ENCODE results near the gene L2HGDH. TPM values are rescaled to one million over a fixed set of nuclear protein-coding genes. Genes with fewer than 3 reads are reported as not detected.

Gene L2HGDH
- total RNA-seq, 4 donors from 2014 or later: 0.80 to 73.3 (median 8.3) TPM

- in situ Hi-C loops (cut with MboI; ENCODE audit: low pct_ligation_motif_present in 1 of 4, low pct_unique_long_range_greater_than_20kb in 1 of 4, low sequenced_read_pairs in 3 of 4): no loop called here
- intact Hi-C loops (cut with DNase I; ENCODE audit: low total_unique reads): no loop called here
- H3K27me3 ChIP-seq: no peaks in the 10 kb centered on the region
Measured at GRCh38 chr14:50265029-50265428, 47.0 kb downstream of the L2HGDH start.

GRCh38 chr14:50263321-50263720, 48.7 kb downstream of the L2HGDH start:
- in situ Hi-C loops (cut with MboI; ENCODE audit: low pct_ligation_motif_present in 1 of 4, low pct_unique_long_range_greater_than_20kb in 1 of 4, low sequenced_read_pairs in 3 of 4) (no loop called here), intact Hi-C loops (cut with DNase I; ENCODE audit: low total_unique reads) (no loop called here)
- DNase-seq: no peak
- H3K27ac ChIP-seq: no peak overlapping the region
- no peaks in the 10 kb centered on the region for H3K36me3 ChIP-seq
- H3K4me1 ChIP-seq: no peaks in the 10 kb centered on the region
- no peaks in the 10 kb centered on the region for H3K9me3 ChIP-seq
- no peaks in the 10 kb centered on the region for H3K27me3 ChIP-seq
- 82 to 85% methylated on average over 4 of the region's 4 CpGs for WGBS, 2 donors (ENCODE audit: low coverage in 1 of 2)
- TF ChIP-seq POLR2AphosphoS5 (IDR thresholded peaks at IDR 0.05) (no peak), POLR2A (IDR thresholded peaks at IDR 0.05) (no peak), EP300 (IDR thresholded peaks at IDR 0.05; ENCODE audit: low read depth) (no peak), CTCF (IDR thresholded peaks at IDR 0.05) (no peak)
- no peak overlapping the region for H3K4me3 ChIP-seq

More at GRCh38 chr14:50265029-50265428, 47.0 kb downstream of the L2HGDH start:
- no peaks in the 10 kb centered on the region for H3K9me3 ChIP-seq
- no peak for DNase-seq
- H3K4me3 ChIP-seq: no peak overlapping the region
- H3K36me3 ChIP-seq: no peaks in the 10 kb centered on the region
- no peak overlapping the region for H3K27ac ChIP-seq
- TF ChIP-seq POLR2A (IDR thresholded peaks at IDR 0.05) (no peak), CTCF (IDR thresholded peaks at IDR 0.05) (no peak), EP300 (IDR thresholded peaks at IDR 0.05; ENCODE audit: low read depth) (no peak), POLR2AphosphoS5 (IDR thresholded peaks at IDR 0.05) (no peak)
- H3K4me1 ChIP-seq: no peaks in the 10 kb centered on the region

GRCh38 chr14:50262865-50263264, 49.2 kb downstream of the L2HGDH start:
- Histone ChIP-seq H3K27me3 (no peaks in the 10 kb centered on the region), H3K36me3 (no peaks in the 10 kb centered on the region), H3K4me3 (no peak overlapping the region), H3K9me3 (no peaks in the 10 kb centered on the region), H3K4me1 (no peaks in the 10 kb centered on the region), H3K27ac (no peak overlapping the region)
- no peak for TF ChIP-seq EP300 (IDR thresholded peaks at IDR 0.05; ENCODE audit: low read depth)
- no peak for TF ChIP-seq POLR2A (IDR thresholded peaks at IDR 0.05)
- no peak for TF ChIP-seq CTCF (IDR thresholded peaks at IDR 0.05)
- TF ChIP-seq POLR2AphosphoS5 (IDR thresholded peaks at IDR 0.05): no peak
- WGBS, 2 donors (ENCODE audit: low coverage in 1 of 2): 85 to 88% methylated on average over 1 to 2 of the region's 2 CpGs
- in situ Hi-C loops (cut with MboI; ENCODE audit: low pct_ligation_motif_present in 1 of 4, low pct_unique_long_range_greater_than_20kb in 1 of 4, low sequenced_read_pairs in 3 of 4) (no loop called here), intact Hi-C loops (cut with DNase I; ENCODE audit: low total_unique reads) (no loop called here)
- DNase-seq: no peak

- intact Hi-C loops (cut with DNase I; ENCODE audit: low total_unique reads): no loop called here
- DNase-seq: no peak
- TF ChIP-seq POLR2AphosphoS5 (IDR thresholded peaks at IDR 0.05) (no peak), CTCF (IDR thresholded peaks at IDR 0.05) (peak in 4 of 5 experiments; percentile 24 to 36 (median 28))
- WGBS, 2 donors (ENCODE audit: low coverage in 1 of 2): 0 to 48% methylated on average over 1 to 3 of the region's 3 CpGs
- no peak overlapping the region for H3K27ac ChIP-seq
- no peaks in the 10 kb centered on the region for H3K36me3 ChIP-seq
- H3K4me3 ChIP-seq: no peak overlapping the region
- no peaks in the 10 kb centered on the region for H3K4me1 ChIP-seq
- in situ Hi-C loops (cut with MboI; ENCODE audit: low pct_ligation_motif_present in 1 of 4, low pct_unique_long_range_greater_than_20kb in 1 of 4, low sequenced_read_pairs in 3 of 4): no loop called here
- no peaks in the 10 kb centered on the region for H3K27me3 ChIP-seq
- no peaks in the 10 kb centered on the region for H3K9me3 ChIP-seq
Measured at GRCh38 chr14:50260511-50260910, 51.5 kb downstream of the L2HGDH start.
